Neural progenitor cell (in vitro differentiated cells): ENCODE data around the gene EFNB2. TPM values are rescaled to one million over a fixed set of nuclear protein-coding genes. Genes with fewer than 3 reads are reported as not detected.

ENCODE experiments used
- DNase-seq: peaks from one replicate; pipeline ENCODE4 v3.0.0-alpha.2; 2016; ENCODE audit warnings: low spot score
- H2AFZ ChIP-seq: fragments of 200-600 bp; sonication (generic); replicated peaks from 2 replicates; pipeline ENCODE4 v1.6.1; 2016; ENCODE audit warnings: antibody characterized with exemption
- H3F3A ChIP-seq: fragments of 200-600 bp; sonication (generic); 2 replicates; pipeline ENCODE4 v1.6.1; 2016; ENCODE audit warnings: antibody characterized with exemption, low read depth
- H3K27ac ChIP-seq: fragments of 200-600 bp; sonication (generic); 2 replicates; pipeline ENCODE4 v1.5.1; 2016; ENCODE audit warnings: mild to moderate bottlenecking
- H3K27me3 ChIP-seq: fragments of 200-600 bp; sonication (generic); 2 replicates; pipeline ENCODE4 v1.6.1; 2016; ENCODE audit warnings: mild to moderate bottlenecking, moderate library complexity
- H3K36me3 ChIP-seq: fragments of 200-600 bp; sonication (generic); 2 replicates; pipeline ENCODE4 v1.5.1; 2016
- H3K4me1 ChIP-seq: fragments of 200-600 bp; sonication (generic); 2 replicates; pipeline ENCODE4 v1.6.1; 2016; ENCODE audit warnings: mixed run types
- H3K4me2 ChIP-seq: fragments of 200-600 bp; sonication (generic); 2 replicates; pipeline ENCODE4 v1.6.1; 2016
- H3K4me3 ChIP-seq: fragments of 200-600 bp; sonication (generic); 2 replicates; pipeline ENCODE4 v1.5.1; 2016
- H3K79me2 ChIP-seq: fragments of 200-600 bp; sonication (generic); 2 replicates; pipeline ENCODE4 v1.6.1; 2016; ENCODE audit warnings: low read depth
- H3K9ac ChIP-seq: fragments of 200-600 bp; sonication (generic); 2 replicates; pipeline ENCODE4 v1.6.1; 2016
- H3K9me3 ChIP-seq: fragments of 200-600 bp; sonication (generic); 2 replicates; pipeline ENCODE4 v1.5.1; 2016; ENCODE audit warnings: low read depth
- H4K20me1 ChIP-seq: fragments of 200-600 bp; sonication (generic); 2 replicates; pipeline ENCODE4 v1.6.1; 2016; ENCODE audit warnings: low read depth
- H3K27ac Mint-ChIP-seq: 3 replicates; pipeline ENCODE4 v1.8.0; 2021; ENCODE audit warnings: mixed read lengths
- H3K27me3 Mint-ChIP-seq: 2 replicates; pipeline ENCODE4 v1.8.0; 2022; ENCODE audit warnings: low read depth, mild to moderate bottlenecking, inconsistent platforms, moderate library complexity, mixed read lengths; ENCODE audit not compliant: insufficient read depth
- H3K36me3 Mint-ChIP-seq: 3 replicates; pipeline ENCODE4 v1.8.0; 2021; ENCODE audit warnings: mixed read lengths
- H3K4me1 Mint-ChIP-seq: 3 replicates; pipeline ENCODE4 v1.8.0; 2021; ENCODE audit warnings: mixed read lengths
- H3K4me3 Mint-ChIP-seq: 3 replicates; pipeline ENCODE4 v1.8.0; 2021; ENCODE audit warnings: mild to moderate bottlenecking, moderate library complexity, mixed read lengths
- H3K9me3 Mint-ChIP-seq: 3 replicates; pipeline ENCODE4 v1.8.0; 2020; ENCODE audit warnings: mixed read lengths
- CTCF ChIP-seq: fragments of 200-600 bp; sonication (generic); IDR thresholded peaks from 2 replicates; pipeline ENCODE4 v1.5.1; 2017; ENCODE audit warnings: antibody characterized with exemption, mild to moderate bottlenecking
- EZH2 ChIP-seq: fragments of 200-600 bp; sonication (generic); IDR thresholded peaks from 2 replicates; pipeline ENCODE4 v1.6.1; 2017; ENCODE audit warnings: antibody characterized with exemption, mild to moderate bottlenecking, moderate library complexity
- EZH2phosphoT487 ChIP-seq: fragments of 200-600 bp; sonication (generic); IDR thresholded peaks from 2 replicates; pipeline ENCODE4 v1.6.1; 2017; ENCODE audit warnings: antibody characterized with exemption
- total RNA-seq: library from RNA; depleted of rRNA; stranded (reverse); fragments of >200 nt; gene quantifications from 2 replicates; pipeline ENCODE4 v1.2.3, GENCODE V29; 2015; ENCODE audit warnings: low replicate concordance

The EFNB2 gene
- total RNA-seq, 1 donor from 2014 or later: 101 TPM

- H3K27ac Mint-ChIP-seq: peak overlapping the region; percentile 97
- Histone ChIP-seq H3K79me2 (peaks cover 87% of the 10 kb centered on the region), H3K4me1 (peaks cover 45% of the 10 kb centered on the region), H3K4me2 (peak overlapping the region; percentile 78), H3K9me3 (no peaks in the 10 kb centered on the region), H2AFZ (no peak overlapping the region), H3F3A (peaks cover 59% of the 10 kb centered on the region), H3K4me3 (peak overlapping the region; percentile 71), H3K9ac (peak overlapping the region; percentile 46), H4K20me1 (peaks cover 77% of the 10 kb centered on the region), H3K36me3 (peaks cover 9% of the 10 kb centered on the region), H3K27ac (peak overlapping the region; percentile 86), H3K27me3 (no peaks in the 10 kb centered on the region)
- no peaks in the 10 kb centered on the region for H3K9me3 Mint-ChIP-seq
- H3K36me3 Mint-ChIP-seq: peaks cover 12% of the 10 kb centered on the region
- peaks cover 47% of the 10 kb centered on the region for H3K4me1 Mint-ChIP-seq
- TF ChIP-seq EZH2phosphoT487 (no peak), EZH2 (no peak), CTCF (no peak)
- H3K4me3 Mint-ChIP-seq: peak overlapping the region; percentile 99
- peaks cover 8% of the 10 kb centered on the region for H3K27me3 Mint-ChIP-seq
- peak; percentile 59 for DNase-seq
Observed at GRCh38 chr13:106532111-106532929, 3.1 kb downstream of the EFNB2 start.

- H3K9me3 ChIP-seq: no peaks in the 10 kb centered on the region
- H3K79me2 ChIP-seq: peaks cover 97% of the 10 kb centered on the region
- Mint-ChIP-seq H3K27me3 (peaks cover 4% of the 10 kb centered on the region), H3K36me3 (peaks cover 21% of the 10 kb centered on the region), H3K4me1 (peaks cover 53% of the 10 kb centered on the region), H3K27ac (peak overlapping the region; percentile 97), H3K9me3 (no peaks in the 10 kb centered on the region), H3K4me3 (peak overlapping the region; percentile 99)
- TF ChIP-seq EZH2phosphoT487 (peak; percentile 42), EZH2 (no peak)
- no peak overlapping the region for H2AFZ ChIP-seq
- H3K27ac ChIP-seq: peak overlapping the region; percentile 86
- peaks cover 89% of the 10 kb centered on the region for H4K20me1 ChIP-seq
- no peak overlapping the region for H3K9ac ChIP-seq
- H3K4me3 ChIP-seq: peak overlapping the region; percentile 71
- H3F3A ChIP-seq: peaks cover 49% of the 10 kb centered on the region
- no peaks in the 10 kb centered on the region for H3K27me3 ChIP-seq
- peak overlapping the region; percentile 78 for H3K4me2 ChIP-seq
- peaks cover 57% of the 10 kb centered on the region for H3K4me1 ChIP-seq
- DNase-seq: peak; percentile 55
- H3K36me3 ChIP-seq: peaks cover 9% of the 10 kb centered on the region
Observed at GRCh38 chr13:106530980-106531481, 4.4 kb downstream of the EFNB2 start.

- peak overlapping the region; percentile 99 for H3K4me3 Mint-ChIP-seq
- H3K79me2 ChIP-seq: peaks cover 100% of the 10 kb centered on the region
- peaks cover 63% of the 10 kb centered on the region for H3K4me1 ChIP-seq
- peak; percentile 9 for TF ChIP-seq CTCF
- TF ChIP-seq EZH2phosphoT487: no peak
- H4K20me1 ChIP-seq: peaks cover 96% of the 10 kb centered on the region
- no peaks in the 10 kb centered on the region for H3K9me3 Mint-ChIP-seq
- H3K9ac ChIP-seq: no peak overlapping the region
- H3K36me3 ChIP-seq: peaks cover 9% of the 10 kb centered on the region
- peaks cover 26% of the 10 kb centered on the region for H3K36me3 Mint-ChIP-seq
- peaks cover 4% of the 10 kb centered on the region for H3K27me3 Mint-ChIP-seq
- peak overlapping the region; percentile 97 for H3K27ac Mint-ChIP-seq
- H3F3A ChIP-seq: peaks cover 48% of the 10 kb centered on the region
- H3K27ac ChIP-seq: peak overlapping the region; percentile 86
- H2AFZ ChIP-seq: no peak overlapping the region
- H3K27me3 ChIP-seq: no peaks in the 10 kb centered on the region
- no peaks in the 10 kb centered on the region for H3K9me3 ChIP-seq
- H3K4me1 Mint-ChIP-seq: peaks cover 59% of the 10 kb centered on the region
- H3K4me3 ChIP-seq: peak overlapping the region; percentile 71
- DNase-seq: peak; percentile 55
- H3K4me2 ChIP-seq: peak overlapping the region; percentile 78
Observed at GRCh38 chr13:106530171-106530851, 5.2 kb downstream of the EFNB2 start.
